GM19397 (cell line): ENCODE measurements around the gene COBLL1.
A peak's percentile ranks its signal among the peaks of the same experiment; 100 is the strongest.
"Not testable (repeated sequence)": the region's sequence is repeated elsewhere in the genome, so short reads cannot be mapped to it uniquely, and the experiment has no call there.

Source experiments
- ATAC-seq: cut with Tn5 transposase; IDR thresholded peaks from one replicate; pipeline ENCODE4 v1.9.1; 2021; ENCODE audit warnings: mild to moderate bottlenecking, moderate library complexity; ENCODE audit not compliant: unreplicated experiment

COBLL1 gene

GRCh38 chr2:164719996-164720941 lies 121.4 kb downstream of the COBLL1 start:
- ATAC-seq, result no peak

GRCh38 chr2:164717000-164717803 lies 124.4 kb downstream of the COBLL1 start:
- ATAC-seq, result no peak

DNA sequence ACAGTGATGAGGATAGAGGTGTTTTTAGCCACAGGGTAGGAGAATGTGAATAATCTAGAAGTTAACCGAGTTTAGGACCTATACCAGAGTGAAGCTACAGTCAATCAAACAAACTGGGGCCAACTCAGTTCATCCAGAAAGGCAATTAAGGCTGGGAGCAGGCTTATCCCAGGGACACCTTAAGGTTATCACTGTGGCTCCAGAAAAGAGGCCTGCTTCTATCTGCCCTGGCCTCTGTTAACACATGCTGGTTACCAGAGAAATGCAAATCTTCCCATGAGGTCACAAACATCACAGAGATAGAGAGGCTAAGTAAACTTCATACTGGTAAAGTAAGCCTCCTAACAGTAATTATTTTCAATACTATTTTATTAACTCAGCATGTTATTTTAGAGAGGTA lies 127.2 kb downstream of the COBLL1 start:
- ATAC-seq, result no peak

GRCh38 chr2:164711766-164712138 lies 129.9 kb downstream of the COBLL1 start:
- peak; percentile 59 for ATAC-seq

DNA sequence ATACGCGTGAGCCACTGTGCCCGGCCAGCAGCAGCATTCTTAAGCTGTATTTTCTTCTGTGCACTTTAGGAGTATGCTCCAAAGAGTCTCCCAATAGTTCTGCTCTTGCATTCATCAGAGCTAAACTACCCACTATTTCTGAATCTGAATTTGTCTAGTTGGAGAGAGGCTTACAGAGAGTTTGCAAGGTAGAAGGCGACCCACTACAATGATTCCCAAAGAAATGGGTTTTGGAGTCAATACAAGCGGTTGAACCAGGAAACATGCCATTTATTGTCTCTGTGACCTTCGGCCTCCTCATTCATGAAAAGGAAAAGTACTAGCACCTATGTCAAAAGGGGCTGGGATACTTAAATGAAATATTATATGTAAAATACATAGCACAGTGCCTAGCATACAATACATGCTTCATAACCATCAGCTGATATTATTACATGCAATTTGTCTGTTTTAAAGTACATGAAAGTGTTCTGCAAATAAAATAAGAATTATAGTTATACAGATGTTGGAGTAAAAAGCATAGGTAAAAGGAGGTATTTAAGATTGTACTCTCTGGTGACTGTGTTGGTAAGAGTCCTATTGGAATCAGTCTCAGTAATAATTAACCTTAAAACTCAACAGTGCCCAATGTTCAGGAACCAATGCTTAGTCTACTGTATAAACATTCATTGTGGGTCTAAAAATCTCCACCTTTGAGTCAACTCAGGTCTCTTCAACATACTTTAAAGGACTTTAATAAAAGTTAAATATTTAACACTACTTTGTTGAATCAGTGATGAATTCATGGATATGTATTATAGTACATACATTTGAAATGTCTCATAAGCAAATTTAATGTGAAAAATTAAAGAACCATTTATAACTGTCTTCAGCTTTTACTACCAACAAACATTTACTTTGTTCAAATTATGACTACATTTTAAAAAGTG lies 130.5 kb downstream of the COBLL1 start:
- ATAC-seq, result no peak

DNA sequence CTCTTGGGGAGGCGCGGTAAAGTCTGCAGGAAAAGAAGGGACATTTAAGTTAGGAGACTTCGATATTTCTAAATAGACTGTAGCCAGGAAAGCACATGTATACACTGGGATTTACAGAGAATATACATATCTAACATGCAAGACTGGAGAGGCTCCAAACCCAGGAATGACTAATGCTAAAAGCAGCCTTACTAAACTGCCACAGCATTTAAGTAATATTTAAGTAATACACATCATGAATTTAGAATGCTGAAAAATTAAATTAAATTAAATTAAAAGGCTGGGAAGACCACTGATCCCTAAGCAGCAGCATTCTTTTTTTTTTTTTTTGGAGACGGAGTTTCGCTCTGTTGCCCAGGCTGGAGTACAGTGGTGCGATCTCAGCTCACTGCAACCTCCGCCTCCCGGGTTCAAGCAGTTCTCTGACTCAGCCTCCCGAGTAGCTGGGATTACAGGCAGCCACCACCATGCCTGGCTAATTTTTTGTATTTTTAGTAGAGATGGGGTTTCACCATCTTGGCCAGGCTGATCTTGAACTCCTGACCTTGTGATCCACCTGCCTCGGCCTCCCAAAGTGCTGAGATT lies 131.3 kb downstream of the COBLL1 start:
- ATAC-seq, result not testable (repeated sequence)

DNA sequence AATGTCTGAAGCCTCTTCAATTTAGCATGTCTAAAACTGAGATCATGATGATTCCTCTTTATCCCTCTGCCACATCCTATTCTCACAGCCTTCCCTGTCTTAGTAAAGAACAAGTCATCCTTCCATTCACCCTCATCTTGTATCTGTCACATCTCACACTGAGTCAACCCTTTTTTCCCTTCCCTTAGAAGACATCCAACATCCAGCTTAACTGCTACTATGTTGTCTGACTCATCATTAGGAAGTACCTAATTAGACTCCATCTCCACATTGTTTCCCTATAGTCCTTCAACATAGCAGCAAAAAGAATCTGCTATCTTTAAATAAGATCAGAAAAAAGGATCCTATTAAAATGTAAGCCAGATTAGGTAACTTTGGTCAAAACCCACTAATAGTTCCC lies 135.1 kb downstream of the COBLL1 start:
- ATAC-seq, result no peak

- ATAC-seq, result no peak
These were observed 136.0 kb downstream of the COBLL1 start for GRCh38 chr2:164705412-164706167.

DNA sequence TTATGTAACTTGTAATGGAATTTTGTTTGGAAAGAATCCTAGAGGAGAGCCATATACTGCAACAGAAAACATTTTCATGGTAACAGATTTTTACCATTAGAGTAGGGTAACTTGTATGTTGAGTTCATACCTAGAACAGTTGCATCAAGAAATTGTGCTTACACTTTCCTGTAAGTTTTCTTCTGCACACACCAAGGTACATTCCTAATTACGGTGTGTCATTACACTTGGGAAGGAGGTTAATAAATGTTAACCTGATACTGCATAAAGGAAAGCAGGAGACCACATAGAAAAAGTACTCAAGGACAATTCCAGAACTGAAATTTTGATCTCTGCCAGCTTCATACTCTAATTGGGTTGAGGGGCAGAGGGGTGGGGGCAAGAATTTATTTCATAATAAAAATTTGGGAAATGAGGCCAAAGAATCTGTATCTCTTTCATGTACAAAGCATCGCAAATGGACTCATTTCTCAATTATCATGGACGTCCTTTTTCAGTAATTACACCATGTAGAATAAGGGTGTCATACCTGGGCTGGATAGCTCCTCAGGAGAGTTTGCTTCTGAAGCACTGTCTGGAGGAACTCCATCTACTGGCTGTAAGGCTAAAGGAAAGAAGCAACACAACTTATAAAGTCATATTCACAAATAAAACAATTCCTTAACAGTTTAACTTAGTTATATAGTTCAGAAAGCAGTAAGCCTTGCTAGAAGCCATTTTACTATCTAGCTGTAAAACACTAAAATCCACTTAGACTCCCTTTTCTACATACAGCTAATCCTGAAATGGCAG lies 137.5 kb downstream of the COBLL1 start:
- no peak for ATAC-seq

DNA sequence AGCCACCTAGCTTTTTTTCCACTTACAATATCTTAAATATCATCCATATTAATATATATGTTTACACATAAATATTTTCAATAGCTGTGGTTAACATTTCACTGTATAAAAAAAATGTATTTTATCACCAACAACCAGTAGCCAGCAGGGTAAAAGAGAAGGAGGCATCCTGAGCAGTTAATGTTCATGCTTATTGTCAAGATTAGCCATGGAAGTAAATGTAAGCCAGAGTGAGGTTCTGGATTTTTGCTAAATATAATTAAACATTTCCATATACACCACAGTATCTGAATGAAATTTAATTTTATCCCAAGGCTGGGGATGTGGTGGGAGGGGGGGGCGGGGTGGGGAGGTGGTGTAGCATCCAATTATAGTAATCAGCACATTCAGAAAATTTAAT lies 140.1 kb downstream of the COBLL1 start:
- no peak for ATAC-seq

DNA sequence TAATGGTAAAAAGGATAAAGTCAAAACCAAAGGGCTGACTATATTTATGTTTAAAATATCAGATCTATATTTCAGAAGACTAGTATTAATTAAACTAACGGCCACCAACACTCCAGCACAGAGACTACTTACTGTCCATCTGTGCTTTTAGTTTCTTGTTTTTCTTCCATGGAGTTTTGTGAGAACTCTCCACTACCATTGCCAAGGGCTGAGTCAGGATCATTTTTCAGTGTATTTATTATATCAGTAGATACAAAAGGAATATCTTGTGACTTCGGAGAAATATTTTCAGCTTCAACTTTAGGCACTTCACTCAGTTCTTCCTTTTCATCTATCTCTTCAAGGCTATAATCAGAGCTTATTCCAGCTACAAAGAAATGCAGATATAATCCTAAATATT lies 141.2 kb downstream of the COBLL1 start:
- ATAC-seq, result no peak

- no peak for ATAC-seq
These were observed 143.7 kb downstream of the COBLL1 start for GRCh38 chr2:164697688-164698461.

DNA sequence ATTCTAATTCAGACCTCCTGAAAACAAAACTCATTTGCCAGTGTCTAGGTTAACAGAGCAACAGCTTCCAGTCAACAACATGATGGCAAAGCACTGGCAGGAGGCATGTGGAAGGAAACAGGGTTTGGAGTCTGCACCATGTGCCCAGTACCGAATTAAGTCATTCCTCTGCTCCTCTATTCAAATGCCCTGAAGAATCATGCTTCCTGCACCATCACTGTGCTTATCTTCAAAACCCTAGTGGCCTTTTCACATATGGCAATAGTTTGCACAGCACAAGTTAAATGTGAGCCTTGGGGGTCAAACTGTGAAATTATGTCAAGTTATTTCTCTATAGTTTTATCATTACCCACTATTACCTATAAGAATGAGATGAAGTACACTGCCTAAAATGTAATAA lies 145.0 kb downstream of the COBLL1 start:
- no peak for ATAC-seq

GRCh38 chr2:164694275-164694695 lies 147.3 kb downstream of the COBLL1 start:
- ATAC-seq, result no peak

GRCh38 chr2:164693834-164694233 lies 147.8 kb downstream of the COBLL1 start:
- ATAC-seq, result no peak

DNA sequence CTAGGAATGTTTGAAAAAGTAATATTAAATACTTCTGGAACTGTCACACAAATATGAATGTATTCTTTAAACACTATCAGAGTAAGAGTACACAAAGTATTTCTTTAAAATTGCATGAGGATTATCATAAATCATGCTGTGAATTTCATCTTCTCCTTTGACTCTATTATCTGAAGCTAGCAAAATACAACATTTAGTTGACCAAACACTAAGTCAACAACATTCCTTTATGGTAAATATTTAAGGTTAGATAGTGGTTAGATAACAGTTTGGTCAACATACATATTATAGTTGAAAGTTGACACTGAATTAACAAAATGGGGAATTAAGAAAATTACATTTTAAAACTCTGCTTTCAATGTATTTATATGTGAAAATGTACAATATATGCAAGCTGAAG lies 148.2 kb downstream of the COBLL1 start:
- ATAC-seq, result no peak

DNA sequence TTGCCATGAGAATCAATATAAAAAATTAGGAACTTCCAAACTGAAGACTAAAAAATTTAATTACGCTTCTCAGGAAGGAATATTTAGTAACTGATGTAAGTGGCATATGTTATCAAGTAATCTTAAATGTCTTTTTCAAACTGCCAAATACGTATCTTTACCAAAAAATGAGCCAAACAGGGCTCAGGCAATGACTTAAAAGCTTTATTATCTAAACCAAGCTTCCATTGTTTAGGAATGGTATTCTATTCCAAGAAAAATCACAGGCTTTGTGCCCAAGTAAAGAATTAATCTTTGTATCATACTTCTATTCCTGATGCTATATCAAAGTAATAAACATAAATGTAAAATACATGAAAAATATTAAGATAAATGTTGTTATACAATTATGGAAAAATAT lies 148.7 kb downstream of the COBLL1 start:
- ATAC-seq, result no peak

GRCh38 chr2:164692114-164692513 lies 149.5 kb downstream of the COBLL1 start:
- no peak for ATAC-seq
